Measurements from ENCODE around the gene PHKA1. TPM values are rescaled to one million over a fixed set of nuclear protein-coding genes. Genes with fewer than 3 reads are reported as not detected.

The PHKA1 gene
- total and polyA plus RNA-seq, 2 donors (not counting 1 experiment from before 2014, with no cell fraction given): 0.07 to 0.20 TPM

GRCh38 chrX:72662020-72662747 lies 51.9 kb downstream of the PHKA1 start:
- CTCF ChIA-PET: no interaction called here
- H3K9ac ChIP-seq (ENCODE audit: low read length): no peak overlapping the region
- H3K4me2 ChIP-seq (replicated peaks; ENCODE audit: low read depth, low read length, poor library complexity, severe bottlenecking): no peak overlapping the region
- no peak overlapping the region for H2AFZ ChIP-seq (ENCODE audit: insufficient read depth, low read depth, low read length, poor library complexity, severe bottlenecking)
- H3K4me3 ChIP-seq (ENCODE audit: control extremely low read depth in 1 of 5, extremely low read depth in 1 of 5, insufficient read depth in 1 of 5, low read depth in 2 of 5, low read length in 4 of 5): no peak overlapping the region
- TF ChIP-seq EZH2 (IDR thresholded peaks at IDR 0.05; ENCODE audit: borderline replicate concordance, insufficient read depth, low read depth, low read length, poor library complexity, severe bottlenecking) (no peak), CTCF (IDR thresholded peaks at IDR 0.05) (no peak)
- no peaks in the 10 kb centered on the region for H3K79me2 ChIP-seq (ENCODE audit: control insufficient read depth, insufficient read depth, low read length)
- Mint-ChIP-seq H3K9me3 (ENCODE audit: insufficient read depth) (no peaks in the 10 kb centered on the region), H3K4me1 (no peaks in the 10 kb centered on the region), H3K4me3 (no peak overlapping the region), H3K27ac (no peak overlapping the region), H3K27me3 (no peaks in the 10 kb centered on the region)
- intact Hi-C loops (cut with micrococcal nuclease): no loop called here
- H3K9me3 ChIP-seq (ENCODE audit: control extremely low read depth in 1 of 3, control insufficient read depth in 2 of 3, insufficient read depth in 1 of 3, low read length in 2 of 3): peaks cover 0 to 6% (median 0%) of the 10 kb centered on the region in 3 donors
- no peaks in the 10 kb centered on the region for H3K36me3 ChIP-seq (replicated peaks in 1 of 2; ENCODE audit: control extremely low read depth in 1 of 2, control insufficient read depth in 1 of 2, extremely low read depth in 1 of 2, insufficient read depth in 2 of 2, low read length in 1 of 2)
- 81% methylated on average over 2 of the region's 5 CpGs for WGBS (ENCODE audit: insufficient coverage)
- ATAC-seq (ENCODE audit: low read depth) (no peak), DNase-seq (no peak)
- no peaks in the 10 kb centered on the region for H3K4me1 ChIP-seq (ENCODE audit: control insufficient read depth in 2 of 2, insufficient read depth in 2 of 2, low read length in 2 of 2)
- H3K27me3 ChIP-seq (replicated peaks in 1 of 4; ENCODE audit: control extremely low read depth in 1 of 4, control insufficient read depth in 3 of 4, insufficient read depth in 4 of 4, low read length in 3 of 4): peaks cover 0 to 3% (median 0%) of the 10 kb centered on the region in 4 experiments
- H4K20me1 ChIP-seq (ENCODE audit: control insufficient read depth, insufficient read depth, low read length, poor library complexity, severe bottlenecking): no peaks in the 10 kb centered on the region
- no peak overlapping the region for H3K27ac ChIP-seq (ENCODE audit: low read length in 2 of 2)
- POLR2A ChIA-PET: no interaction called here

- H3K9me3 ChIP-seq (ENCODE audit: control extremely low read depth in 1 of 3, control insufficient read depth in 2 of 3, insufficient read depth in 1 of 3, low read length in 2 of 3): peaks cover 0 to 6% (median 0%) of the 10 kb centered on the region in 3 donors
- H3K4me1 Mint-ChIP-seq: no peaks in the 10 kb centered on the region
- peaks cover 0 to 3% (median 0%) of the 10 kb centered on the region in 4 experiments for H3K27me3 ChIP-seq (replicated peaks in 1 of 4; ENCODE audit: control extremely low read depth in 1 of 4, control insufficient read depth in 3 of 4, insufficient read depth in 4 of 4, low read length in 3 of 4)
- ChIA-PET POLR2A (no interaction called here), CTCF (no interaction called here)
- H3K36me3 ChIP-seq (replicated peaks in 1 of 2; ENCODE audit: control extremely low read depth in 1 of 2, control insufficient read depth in 1 of 2, extremely low read depth in 1 of 2, insufficient read depth in 2 of 2, low read length in 1 of 2): no peaks in the 10 kb centered on the region
- H3K4me2 ChIP-seq (replicated peaks; ENCODE audit: low read depth, low read length, poor library complexity, severe bottlenecking): no peak overlapping the region
- no peaks in the 10 kb centered on the region for H4K20me1 ChIP-seq (ENCODE audit: control insufficient read depth, insufficient read depth, low read length, poor library complexity, severe bottlenecking)
- ATAC-seq (ENCODE audit: low read depth): no peak
- no peak overlapping the region for H2AFZ ChIP-seq (ENCODE audit: insufficient read depth, low read depth, low read length, poor library complexity, severe bottlenecking)
- H3K27ac ChIP-seq (ENCODE audit: low read length in 2 of 2): no peak overlapping the region
- no peaks in the 10 kb centered on the region for H3K27me3 Mint-ChIP-seq
- H3K4me1 ChIP-seq (ENCODE audit: control insufficient read depth in 2 of 2, insufficient read depth in 2 of 2, low read length in 2 of 2): no peaks in the 10 kb centered on the region
- H3K9ac ChIP-seq (ENCODE audit: low read length): no peak overlapping the region
- H3K9me3 Mint-ChIP-seq (ENCODE audit: insufficient read depth): no peaks in the 10 kb centered on the region
- H3K4me3 Mint-ChIP-seq: no peak overlapping the region
- H3K4me3 ChIP-seq (ENCODE audit: control extremely low read depth in 1 of 5, extremely low read depth in 1 of 5, insufficient read depth in 1 of 5, low read depth in 2 of 5, low read length in 4 of 5): no peak overlapping the region
- H3K79me2 ChIP-seq (ENCODE audit: control insufficient read depth, insufficient read depth, low read length): no peaks in the 10 kb centered on the region
- intact Hi-C loops (cut with micrococcal nuclease): no loop called here
- TF ChIP-seq CTCF (IDR thresholded peaks at IDR 0.05): no peak
- no peak for TF ChIP-seq EZH2 (IDR thresholded peaks at IDR 0.05; ENCODE audit: borderline replicate concordance, insufficient read depth, low read depth, low read length, poor library complexity, severe bottlenecking)
- DNase-seq: no peak
- no peak overlapping the region for H3K27ac Mint-ChIP-seq
These were observed 54.4 kb downstream of the PHKA1 start for GRCh38 chrX:72659723-72660122.
